Camera-type eye (tissue), 1 donor: ENCODE results near the gene OR2AK2. TPM values are rescaled to one million over a fixed set of nuclear protein-coding genes. Genes with fewer than 3 reads are reported as not detected.

Experiments used
- total RNA-seq: library from RNA; depleted of rRNA; stranded (reverse); fragments of >200 nt; gene quantifications from one replicate; pipeline ENCODE4 v1.2.3, GENCODE V29; 2014

OR2AK2 gene
- total RNA-seq: not detected

DNA sequence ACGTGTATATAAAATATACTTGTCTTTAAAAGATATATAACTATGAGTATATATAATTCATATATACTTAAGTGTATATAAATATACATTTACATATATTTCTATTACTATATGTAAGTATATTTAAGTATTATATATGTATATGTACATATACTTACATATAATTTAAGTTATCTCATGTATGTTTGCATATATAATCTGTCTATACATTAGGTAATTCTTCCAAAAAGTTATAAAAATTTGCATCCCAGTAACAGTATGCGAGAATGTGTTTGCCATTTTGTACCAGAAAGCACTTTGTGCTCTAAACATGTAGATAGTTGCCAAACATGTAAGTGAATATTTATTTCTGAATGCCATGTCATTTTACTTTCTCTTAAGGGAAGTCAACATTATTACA is at the start of gene OR2AK2:
TSS of gene OR2AK2 (plus strand) at position 301 of the 400 bp plus-strand sequence. CDS start 144 bp downstream, outside the sequence.

DNA sequence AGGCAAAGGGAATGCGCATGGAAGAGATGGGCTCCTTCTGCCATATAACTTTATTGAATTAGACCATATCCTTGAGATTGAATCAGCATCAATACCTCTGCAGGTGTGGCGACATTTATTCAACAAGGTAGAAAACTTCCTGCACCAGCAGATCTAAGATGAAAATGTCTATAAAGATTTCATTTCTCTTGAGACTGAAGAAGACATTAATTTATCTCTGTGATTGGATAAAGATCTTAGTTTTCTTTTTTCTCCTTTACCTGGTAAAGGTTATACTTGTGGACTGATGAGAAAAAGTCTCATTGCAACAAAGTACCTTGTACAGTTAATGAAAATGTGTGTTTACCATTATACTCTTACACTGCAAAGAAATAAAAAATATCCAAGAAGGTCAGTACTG is 45.1 kb upstream of the OR2AK2 start, which contains the start of gene OR2T8:
TSS of gene OR2T8 (plus strand) at position 301 of the 400 bp plus-strand sequence. CDS start 766 bp downstream, outside the sequence.

GRCh38 chr1:247924868-247925267 is 40.2 kb upstream of the OR2AK2 start, which contains the start of gene OR2AJ1:
TSS of gene OR2AJ1 (plus strand) at chr1:247924889. CDS start at chr1:247933769, 8,880 bp downstream.

GRCh38 chr1:247948558-247948957 is 16.5 kb upstream of the OR2AK2 start, which contains the start of gene OR2L8:
TSS of gene OR2L8 (plus strand) at chr1:247948858. CDS start at chr1:247948858, 0 bp downstream.

GRCh38 chr1:248013229-248013710 is 48.2 kb downstream of the OR2AK2 start, which contains the start of gene OR2L5:
TSS of gene OR2L5 (plus strand) at chr1:248013660. CDS start at chr1:248021948, 8,288 bp downstream.

Other genes with a start within 250 kb of the OR2AK2 start
- gene OR6F1, start 248.6 kb upstream of the OR2AK2 start, total RNA-seq: not detected
- not detected for gene OR14K1, start 226.6 kb upstream of the OR2AK2 start, total RNA-seq
- gene OR14A2, start 217.1 kb upstream of the OR2AK2 start, total RNA-seq: not detected
- gene OR1C1, start 204.7 kb upstream of the OR2AK2 start, total RNA-seq: not detected
- gene OR14A16, start 141.1 kb upstream of the OR2AK2 start, total RNA-seq: not detected
- gene OR11L1, start 123.3 kb upstream of the OR2AK2 start, total RNA-seq: not detected
- gene TRIM58, start 108.0 kb upstream of the OR2AK2 start, total RNA-seq: 7.0 TPM
- gene OR2W3, start 69.6 kb upstream of the OR2AK2 start, total RNA-seq: 0.44 TPM
- gene OR2T8, start 45.0 kb upstream of the OR2AK2 start, total RNA-seq: not detected
- gene OR2AJ1, start 40.3 kb upstream of the OR2AK2 start, total RNA-seq: not detected
- gene OR2L8, start 16.4 kb upstream of the OR2AK2 start, total RNA-seq: not detected
- gene OR2L5, start 48.4 kb downstream of the OR2AK2 start, total RNA-seq: 0.44 TPM
- 0.88 TPM for gene OR2L2, start 64.8 kb downstream of the OR2AK2 start, total RNA-seq
- 0.33 TPM for gene OR2L3, start 81.6 kb downstream of the OR2AK2 start, total RNA-seq
- gene OR2L13, start 130.0 kb downstream of the OR2AK2 start, total RNA-seq: 0.71 TPM
- gene OR2M5, start 179.9 kb downstream of the OR2AK2 start, total RNA-seq: not detected
- not detected for gene OR2M2, start 209.6 kb downstream of the OR2AK2 start, total RNA-seq
- not detected for gene OR2M3, start 232.0 kb downstream of the OR2AK2 start, total RNA-seq